NCI-H1092 (cell line): ENCODE data around the gene TXN.
"Not testable (repeated sequence)": the region's sequence is repeated elsewhere in the genome, so short reads cannot be mapped to it uniquely, and the experiment has no call there.

Experiments
- DNase-seq: peaks from one replicate; lab custom pipeline; 2025; lab: John Stamatoyannopoulos, UW

TXN gene

GRCh38 chr9:110208031-110208430, 48.3 kb downstream of the TXN start, which contains the start of gene C9orf152:
TSS of gene C9orf152 (minus strand) at chr9:110208159. CDS start at chr9:110207579, 580 bp downstream.
- no peak for DNase-seq

- no peak for DNase-seq
These were observed 49.2 kb downstream of the TXN start for GRCh38 chr9:110207071-110207641.

- DNase-seq, result peak; percentile 21
These were observed 49.9 kb downstream of the TXN start for GRCh38 chr9:110206389-110206788.

- DNase-seq, result not testable (repeated sequence)
These were observed 50.7 kb downstream of the TXN start for GRCh38 chr9:110205612-110206011.

GRCh38 chr9:110202232-110202631, 54.1 kb downstream of the TXN start:
- no peak for DNase-seq

GRCh38 chr9:110199643-110200042, 56.7 kb downstream of the TXN start:
- DNase-seq, result no peak

GRCh38 chr9:110198357-110198756, 58.0 kb downstream of the TXN start:
- DNase-seq, result no peak

- DNase-seq, result no peak
These were observed 58.7 kb downstream of the TXN start for GRCh38 chr9:110197330-110198187.

- not testable (repeated sequence) for DNase-seq
These were observed 60.2 kb downstream of the TXN start for GRCh38 chr9:110196084-110196499.
